BLaER1 (cell line): ENCODE measurements around the gene OR1D5.
"Not testable (repeated sequence)": the region's sequence is repeated elsewhere in the genome, so short reads cannot be mapped to it uniquely, and the experiment has no call there.

Source experiments
- H3K27ac ChIP-seq: shearing (Covaris generic); formaldehyde crosslinking; 2 replicates; pipeline ENCODE4 v1.8.1; 2022
- H3K27me3 ChIP-seq: shearing (Covaris generic); formaldehyde crosslinking; 2 replicates; pipeline ENCODE4 v1.8.1; 2022
- H3K36me3 ChIP-seq: shearing (Covaris generic); formaldehyde crosslinking; 2 replicates; pipeline ENCODE4 v1.8.1; 2022
- H3K4me1 ChIP-seq: shearing (Covaris generic); formaldehyde crosslinking; 2 replicates; pipeline ENCODE4 v1.8.1; 2022
- H3K4me2 ChIP-seq: shearing (Covaris generic); formaldehyde crosslinking; 2 replicates; pipeline ENCODE4 v1.8.1; 2022
- H3K4me3 ChIP-seq: shearing (Covaris generic); formaldehyde crosslinking; 2 replicates; pipeline ENCODE4 v1.8.1; 2022
- H3K9ac ChIP-seq: shearing (Covaris generic); formaldehyde crosslinking; 2 replicates; pipeline ENCODE4 v1.8.1; 2022
- H3K9me3 ChIP-seq: shearing (Covaris generic); formaldehyde crosslinking; 2 replicates; pipeline ENCODE4 v1.8.1; 2022
- H4K20me1 ChIP-seq: shearing (Covaris generic); formaldehyde crosslinking; 2 replicates; pipeline ENCODE4 v1.8.1; 2022
- Cebpa-rat ChIP-seq: shearing (Covaris generic); IDR thresholded peaks from 2 replicates; pipeline ENCODE4 v1.8.1; 2022

The OR1D5 gene

DNA sequence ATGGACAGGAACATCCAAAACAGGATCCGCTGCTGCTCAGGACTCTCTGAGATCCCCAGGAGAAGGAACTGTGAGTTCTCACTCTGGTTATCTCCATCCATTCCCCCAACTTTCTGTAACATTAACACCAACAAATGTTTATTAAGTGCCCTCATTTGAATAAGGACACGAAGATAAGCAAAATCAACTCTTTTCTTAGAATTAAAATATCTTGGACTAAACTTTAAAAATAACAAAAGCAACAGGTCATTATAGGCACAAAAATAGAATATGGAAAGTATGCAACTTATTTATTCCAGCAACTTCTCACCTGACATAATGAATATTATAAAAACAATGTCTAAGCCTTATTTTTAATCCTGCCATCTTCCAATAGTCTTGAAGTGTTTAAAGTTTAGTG lies at the start of gene OR1D5:
OR1D5 (minus strand) TSS at position 101 of the 400 bp plus-strand sequence; CDS start at position 101, 0 bp downstream.
- H3K4me3 ChIP-seq, H3K4me2 ChIP-seq, H3K9me3 ChIP-seq, H4K20me1 ChIP-seq, H3K27ac ChIP-seq, H3K36me3 ChIP-seq, H3K27me3 ChIP-seq, H3K9ac ChIP-seq, H3K4me1 ChIP-seq: not testable (repeated sequence)

GRCh38 chr17:3104322-3104721 lies 40.9 kb upstream of the OR1D5 start, which contains the start of gene OR1D2:
OR1D2 (minus strand) TSS chr17:3104422; CDS start chr17:3092996, 11,426 bp downstream.
- Histone ChIP-seq H3K4me2 (no peak within 1 kb of the TSS), H3K4me3 (no peak within 1 kb of the TSS), H3K9ac (no peak within 1 kb of the TSS), H3K36me3 (no peaks in the 10 kb centered on the region), H3K27me3 (no peaks in the 10 kb centered on the region), H3K9me3 (peaks cover 24% of the 10 kb centered on the region), H3K4me1 (no peaks in the 10 kb centered on the region), H3K27ac (no peak within 1 kb of the TSS), H4K20me1 (no peaks in the 10 kb centered on the region)
- TF ChIP-seq Cebpa-rat, result no peak

GRCh38 chr17:3073850-3074249 lies 10.4 kb upstream of the OR1D5 start:
- not testable (repeated sequence) for H3K9ac ChIP-seq, H3K4me3 ChIP-seq, H3K4me1 ChIP-seq, H3K4me2 ChIP-seq, H3K36me3 ChIP-seq, H3K9me3 ChIP-seq, H3K27me3 ChIP-seq, H4K20me1 ChIP-seq, H3K27ac ChIP-seq

- not testable (repeated sequence) for H3K9me3 ChIP-seq, H4K20me1 ChIP-seq, H3K4me1 ChIP-seq, H3K36me3 ChIP-seq, H3K4me3 ChIP-seq, H3K4me2 ChIP-seq, H3K27ac ChIP-seq, H3K27me3 ChIP-seq, H3K9ac ChIP-seq
Observed at GRCh38 chr17:3065192-3065591, 1.8 kb upstream of the OR1D5 start.

DNA sequence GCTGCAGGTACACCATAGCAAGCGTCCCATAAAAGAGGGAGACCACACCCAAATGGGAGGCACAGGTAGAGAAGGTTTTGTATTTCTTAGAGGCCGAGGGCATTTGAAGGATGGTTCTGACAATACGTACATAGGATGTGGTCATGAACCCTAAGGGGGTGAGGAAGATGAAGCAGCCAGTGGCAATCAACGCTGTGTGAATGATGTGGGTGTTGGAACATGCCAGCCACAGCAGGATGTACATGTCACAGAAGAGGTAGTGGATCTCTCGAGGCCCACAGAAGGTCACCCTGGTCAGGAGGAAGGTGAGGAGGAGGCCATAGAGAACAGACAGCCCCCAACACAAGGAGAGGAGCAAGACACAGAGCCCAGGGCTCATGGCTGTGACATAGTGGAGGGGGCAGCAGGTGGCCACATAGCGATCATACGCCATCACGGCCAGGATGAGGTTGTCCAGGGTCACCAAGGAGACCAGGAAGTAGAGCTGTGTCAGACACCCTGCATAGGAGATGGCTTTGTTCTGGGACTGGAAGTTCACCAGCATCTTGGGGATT lies 506 bp downstream of the OR1D5 start:
- not testable (repeated sequence) for H4K20me1 ChIP-seq, H3K36me3 ChIP-seq, H3K4me2 ChIP-seq, H3K27ac ChIP-seq, H3K9me3 ChIP-seq, H3K4me3 ChIP-seq, H3K4me1 ChIP-seq, H3K27me3 ChIP-seq, H3K9ac ChIP-seq

DNA sequence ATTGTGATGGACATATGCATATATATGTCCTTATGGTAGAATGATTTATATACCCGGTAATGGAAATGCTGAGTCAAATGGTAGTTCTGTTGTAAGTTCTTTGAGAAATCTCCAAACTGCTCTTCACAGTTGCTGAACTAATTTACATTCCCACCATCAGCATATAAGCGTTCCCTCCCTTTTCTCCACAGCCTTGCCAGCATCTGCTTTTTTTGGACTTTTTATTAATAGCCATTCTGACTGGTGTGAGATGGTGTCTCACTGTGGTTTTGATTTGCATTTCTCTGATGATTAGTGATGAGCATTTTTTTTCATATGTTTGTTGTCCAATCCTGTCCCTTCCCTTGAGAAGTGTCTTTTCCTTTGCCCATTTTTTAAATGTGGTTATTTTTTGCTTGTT lies 8.5 kb downstream of the OR1D5 start:
- not testable (repeated sequence) for H3K4me1 ChIP-seq, H3K4me3 ChIP-seq, H3K27me3 ChIP-seq, H3K9ac ChIP-seq, H3K36me3 ChIP-seq, H4K20me1 ChIP-seq, H3K9me3 ChIP-seq, H3K27ac ChIP-seq, H3K4me2 ChIP-seq

GRCh38 chr17:3049705-3050295 lies 13.6 kb downstream of the OR1D5 start:
- Histone ChIP-seq H3K4me3 (no peak overlapping the region; the same call in 1 of the 2 replicates), H4K20me1 (no peaks in the 10 kb centered on the region), H3K4me1 (peaks cover 12% of the 10 kb centered on the region), H3K27ac (no peak overlapping the region), H3K9ac (no peak overlapping the region), H3K4me2 (peak overlapping the region; percentile 90), H3K9me3 (no peaks in the 10 kb centered on the region), H3K36me3 (no peaks in the 10 kb centered on the region), H3K27me3 (no peaks in the 10 kb centered on the region)
- no peak for TF ChIP-seq Cebpa-rat

DNA sequence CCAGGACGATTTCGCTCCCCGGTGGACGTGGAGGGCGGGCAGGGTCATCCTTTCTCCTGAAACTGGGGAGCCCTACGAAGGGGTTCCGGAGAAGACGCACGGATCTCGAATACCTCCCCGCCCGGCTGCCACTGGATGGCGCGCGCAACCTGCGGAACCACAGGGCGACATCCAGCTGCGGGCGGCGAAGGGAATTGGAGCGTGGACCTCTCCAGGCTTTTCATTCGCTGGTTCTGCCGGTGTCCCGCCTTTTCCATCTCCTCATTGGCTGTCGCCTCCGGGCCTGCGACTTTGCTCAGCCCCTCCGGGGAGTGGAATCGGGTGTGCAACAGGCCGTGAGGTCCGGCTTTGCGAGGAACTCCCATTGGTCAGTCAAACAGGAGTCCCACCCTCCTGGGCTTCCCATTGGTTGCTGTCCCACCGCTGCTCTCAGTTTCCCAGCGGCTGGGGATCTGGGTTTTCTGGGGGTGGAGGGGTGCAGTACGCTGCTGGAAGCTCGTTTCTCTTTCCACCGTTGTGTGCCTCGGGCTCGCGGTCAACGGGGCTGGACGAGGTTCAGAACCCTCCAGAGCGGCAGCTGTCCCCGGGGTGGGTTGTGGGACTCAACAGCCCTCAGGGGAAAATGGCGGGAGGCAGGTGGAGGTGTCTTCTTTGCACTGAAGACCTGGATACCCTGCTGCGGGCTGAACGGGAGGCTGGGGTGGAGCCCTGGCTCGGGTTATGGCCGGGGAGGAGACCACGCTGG lies 14.5 kb downstream of the OR1D5 start:
- H3K4me1 ChIP-seq, result peaks cover 12% of the 10 kb centered on the region
- peak overlapping the region; percentile 76 for H3K4me3 ChIP-seq
- no peaks in the 10 kb centered on the region for H3K27me3 ChIP-seq
- peak overlapping the region; percentile 83 for H3K27ac ChIP-seq
- no peak for TF ChIP-seq Cebpa-rat
- no peaks in the 10 kb centered on the region for H4K20me1 ChIP-seq
- no peaks in the 10 kb centered on the region for H3K36me3 ChIP-seq
- peak overlapping the region; percentile 90 for H3K4me2 ChIP-seq
- H3K9me3 ChIP-seq, result peaks cover 8% of the 10 kb centered on the region
- peak overlapping the region; percentile 80 for H3K9ac ChIP-seq

- Histone ChIP-seq H3K9ac (no peak overlapping the region), H3K27ac (no peak overlapping the region), H3K9me3 (peaks cover 16% of the 10 kb centered on the region), H3K4me2 (no peak overlapping the region), H3K36me3 (no peaks in the 10 kb centered on the region), H3K27me3 (no peaks in the 10 kb centered on the region), H3K4me1 (peaks cover 12% of the 10 kb centered on the region), H4K20me1 (no peaks in the 10 kb centered on the region), H3K4me3 (no peak overlapping the region)
- no peak for TF ChIP-seq Cebpa-rat
Observed at GRCh38 chr17:3046753-3047152, 16.7 kb downstream of the OR1D5 start.

DNA sequence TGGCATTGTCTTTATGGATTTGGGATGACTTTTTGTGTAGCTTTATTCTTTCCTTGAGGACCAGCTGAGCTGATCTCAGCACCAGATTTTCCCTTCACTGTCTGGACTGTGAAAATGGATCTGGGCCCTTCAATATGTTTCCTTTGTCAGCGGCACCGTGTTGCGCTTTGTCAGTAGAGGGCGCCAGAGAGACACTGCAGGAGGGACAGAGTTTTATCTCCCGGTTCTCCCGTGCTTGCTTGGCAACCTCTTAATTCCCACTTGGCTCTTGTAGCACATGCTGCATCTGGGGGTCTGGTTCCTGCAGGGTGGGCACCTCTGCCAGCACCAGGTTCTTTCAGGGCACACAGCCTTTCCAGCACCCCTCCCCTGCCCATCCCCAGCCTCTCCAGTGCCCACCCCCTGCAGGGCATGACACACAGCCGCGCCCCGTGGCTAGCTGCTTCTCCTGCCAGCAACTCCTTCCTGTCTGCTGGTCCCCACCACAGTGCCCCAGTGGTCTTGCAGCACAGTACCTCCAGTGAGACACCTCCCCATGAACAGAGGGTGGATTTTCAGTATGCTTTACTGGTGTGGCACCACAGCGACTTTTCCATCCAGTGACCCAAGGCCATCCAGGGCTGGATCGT lies 19.6 kb downstream of the OR1D5 start:
- Histone ChIP-seq H3K9ac (no peak overlapping the region), H3K4me3 (no peak overlapping the region), H3K36me3 (no peaks in the 10 kb centered on the region), H4K20me1 (no peaks in the 10 kb centered on the region), H3K27ac (no peak overlapping the region), H3K4me1 (peaks cover 18% of the 10 kb centered on the region), H3K4me2 (no peak overlapping the region), H3K9me3 (peaks cover 16% of the 10 kb centered on the region), H3K27me3 (no peaks in the 10 kb centered on the region)
- no peak for TF ChIP-seq Cebpa-rat
